Adrenal gland (tissue), 5 donors: ENCODE data around the gene PIKFYVE.

Source experiments
- POLR2A ChIP-seq, 2 donors: fragments of 450-650 bp; IDR thresholded peaks; one replicate each; pipeline ENCODE4 v1.6.1; 2017; ENCODE audit warnings: antibody characterized with exemption in 2 of 2, mild to moderate bottlenecking in 2 of 2, moderate library complexity in 1 of 2
- TF ChIP-seq, protein P1 (sequence below), 6 experiments: fragments of 450-650 bp in 4 of 6; fragments of 200-600 bp in 2 of 6; sonication (generic) in 1 of 6; IDR thresholded peaks; 1 replicate in 5 of 6; 2 replicates in 1 of 6; pipeline versions ENCODE4 v1.5.1 to v1.8.0; 2016 to 2021; ENCODE audit warnings: antibody characterized with exemption in 6 of 6, mild to moderate bottlenecking in 2 of 6, moderate library complexity in 1 of 6
- donor health status: DM: no; HTN: no; CAD: no.

- TF ChIP-seq, protein P1, sequence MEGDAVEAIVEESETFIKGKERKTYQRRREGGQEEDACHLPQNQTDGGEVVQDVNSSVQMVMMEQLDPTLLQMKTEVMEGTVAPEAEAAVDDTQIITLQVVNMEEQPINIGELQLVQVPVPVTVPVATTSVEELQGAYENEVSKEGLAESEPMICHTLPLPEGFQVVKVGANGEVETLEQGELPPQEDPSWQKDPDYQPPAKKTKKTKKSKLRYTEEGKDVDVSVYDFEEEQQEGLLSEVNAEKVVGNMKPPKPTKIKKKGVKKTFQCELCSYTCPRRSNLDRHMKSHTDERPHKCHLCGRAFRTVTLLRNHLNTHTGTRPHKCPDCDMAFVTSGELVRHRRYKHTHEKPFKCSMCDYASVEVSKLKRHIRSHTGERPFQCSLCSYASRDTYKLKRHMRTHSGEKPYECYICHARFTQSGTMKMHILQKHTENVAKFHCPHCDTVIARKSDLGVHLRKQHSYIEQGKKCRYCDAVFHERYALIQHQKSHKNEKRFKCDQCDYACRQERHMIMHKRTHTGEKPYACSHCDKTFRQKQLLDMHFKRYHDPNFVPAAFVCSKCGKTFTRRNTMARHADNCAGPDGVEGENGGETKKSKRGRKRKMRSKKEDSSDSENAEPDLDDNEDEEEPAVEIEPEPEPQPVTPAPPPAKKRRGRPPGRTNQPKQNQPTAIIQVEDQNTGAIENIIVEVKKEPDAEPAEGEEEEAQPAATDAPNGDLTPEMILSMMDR (IDR thresholded peaks at IDR 0.05) = no peak
- TF ChIP-seq POLR2A (IDR thresholded peaks at IDR 0.05) = no peak
These were observed 21.6 kb upstream of the PIKFYVE start for GRCh38 chr2:208244422-208244821.
